ENCODE results near the gene CCDC148.

DNA sequence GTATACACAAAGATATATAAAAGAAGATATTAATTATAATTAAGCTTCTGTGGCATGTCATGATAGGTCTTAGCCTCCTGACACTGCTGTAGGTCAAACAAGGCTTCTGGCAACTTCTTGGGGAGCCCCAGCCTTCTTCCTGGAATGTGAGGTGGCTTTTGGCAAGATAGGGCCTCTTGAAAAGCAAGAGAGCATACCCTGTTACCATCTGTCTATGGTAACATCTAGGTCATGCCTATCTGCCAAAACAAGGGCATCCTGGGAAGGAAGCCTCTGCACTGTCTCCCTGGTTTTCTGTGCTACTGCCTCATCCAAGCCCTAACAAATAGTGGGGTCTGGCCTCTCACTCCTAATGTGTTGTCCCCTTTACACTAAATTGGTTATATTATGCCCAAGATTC is 70.9 kb downstream of the CCDC148 start:
- TF ChIP-seq, protein P1, sequence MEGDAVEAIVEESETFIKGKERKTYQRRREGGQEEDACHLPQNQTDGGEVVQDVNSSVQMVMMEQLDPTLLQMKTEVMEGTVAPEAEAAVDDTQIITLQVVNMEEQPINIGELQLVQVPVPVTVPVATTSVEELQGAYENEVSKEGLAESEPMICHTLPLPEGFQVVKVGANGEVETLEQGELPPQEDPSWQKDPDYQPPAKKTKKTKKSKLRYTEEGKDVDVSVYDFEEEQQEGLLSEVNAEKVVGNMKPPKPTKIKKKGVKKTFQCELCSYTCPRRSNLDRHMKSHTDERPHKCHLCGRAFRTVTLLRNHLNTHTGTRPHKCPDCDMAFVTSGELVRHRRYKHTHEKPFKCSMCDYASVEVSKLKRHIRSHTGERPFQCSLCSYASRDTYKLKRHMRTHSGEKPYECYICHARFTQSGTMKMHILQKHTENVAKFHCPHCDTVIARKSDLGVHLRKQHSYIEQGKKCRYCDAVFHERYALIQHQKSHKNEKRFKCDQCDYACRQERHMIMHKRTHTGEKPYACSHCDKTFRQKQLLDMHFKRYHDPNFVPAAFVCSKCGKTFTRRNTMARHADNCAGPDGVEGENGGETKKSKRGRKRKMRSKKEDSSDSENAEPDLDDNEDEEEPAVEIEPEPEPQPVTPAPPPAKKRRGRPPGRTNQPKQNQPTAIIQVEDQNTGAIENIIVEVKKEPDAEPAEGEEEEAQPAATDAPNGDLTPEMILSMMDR (IDR thresholded peaks at IDR 0.05), result no peak
- TF ChIP-seq EZH2 (IDR thresholded peaks at IDR 0.05), result no peak

Measured in neural progenitor cell (in vitro differentiated cells).